ENCODE data around the gene SCNN1A. TPM values are rescaled to one million over a fixed set of nuclear protein-coding genes. Genes with fewer than 3 reads are reported as not detected.
"Not testable (repeated sequence)": the region's sequence is repeated elsewhere in the genome, so short reads cannot be mapped to it uniquely, and the experiment has no call there.

The SCNN1A gene
- total RNA-seq, 1 donor from 2014 or later: 20.3 TPM

DNA sequence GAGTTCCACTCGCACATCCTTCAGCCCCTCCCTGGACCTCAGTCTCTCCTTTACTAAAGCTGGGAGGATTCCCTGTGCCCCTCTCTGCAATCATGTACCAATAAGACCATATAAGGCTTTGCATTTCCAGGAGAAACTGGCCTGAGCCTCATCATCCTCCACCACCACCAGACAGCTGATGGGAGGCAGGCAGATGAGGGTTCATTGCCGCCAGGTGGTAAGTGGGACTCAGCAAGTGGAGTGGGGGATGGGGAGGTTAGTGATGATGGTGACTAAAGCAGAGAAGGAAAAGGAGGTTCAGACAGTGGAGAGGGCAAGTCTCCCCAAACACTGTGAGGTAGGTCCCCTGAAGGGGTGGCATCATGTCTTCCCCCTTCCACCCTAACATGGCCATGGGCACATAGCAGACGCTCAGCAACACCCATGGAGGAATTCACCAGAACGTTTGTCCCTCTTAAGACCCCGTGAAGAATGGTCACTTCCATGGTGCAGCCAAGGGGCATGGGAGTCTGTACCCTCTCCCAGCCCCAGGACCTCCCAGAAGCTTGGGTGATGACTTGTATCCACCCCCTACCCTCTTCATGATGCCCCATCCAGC lies 29.0 kb downstream of the SCNN1A start:
- H3K36me3 Mint-ChIP-seq: no peaks in the 10 kb centered on the region
- H3K4me1 Mint-ChIP-seq: peaks cover 31% of the 10 kb centered on the region
- H3K27ac Mint-ChIP-seq: no peak overlapping the region
- H3K4me3 Mint-ChIP-seq: no peak overlapping the region
- TF ChIP-seq, protein P1, sequence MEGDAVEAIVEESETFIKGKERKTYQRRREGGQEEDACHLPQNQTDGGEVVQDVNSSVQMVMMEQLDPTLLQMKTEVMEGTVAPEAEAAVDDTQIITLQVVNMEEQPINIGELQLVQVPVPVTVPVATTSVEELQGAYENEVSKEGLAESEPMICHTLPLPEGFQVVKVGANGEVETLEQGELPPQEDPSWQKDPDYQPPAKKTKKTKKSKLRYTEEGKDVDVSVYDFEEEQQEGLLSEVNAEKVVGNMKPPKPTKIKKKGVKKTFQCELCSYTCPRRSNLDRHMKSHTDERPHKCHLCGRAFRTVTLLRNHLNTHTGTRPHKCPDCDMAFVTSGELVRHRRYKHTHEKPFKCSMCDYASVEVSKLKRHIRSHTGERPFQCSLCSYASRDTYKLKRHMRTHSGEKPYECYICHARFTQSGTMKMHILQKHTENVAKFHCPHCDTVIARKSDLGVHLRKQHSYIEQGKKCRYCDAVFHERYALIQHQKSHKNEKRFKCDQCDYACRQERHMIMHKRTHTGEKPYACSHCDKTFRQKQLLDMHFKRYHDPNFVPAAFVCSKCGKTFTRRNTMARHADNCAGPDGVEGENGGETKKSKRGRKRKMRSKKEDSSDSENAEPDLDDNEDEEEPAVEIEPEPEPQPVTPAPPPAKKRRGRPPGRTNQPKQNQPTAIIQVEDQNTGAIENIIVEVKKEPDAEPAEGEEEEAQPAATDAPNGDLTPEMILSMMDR (IDR thresholded peaks at IDR 0.05; ENCODE audit: unreplicated experiment): no peak
- DNase-seq (ENCODE audit: low spot score in 2 of 2, unreplicated experiment in 2 of 2): no peak
- no peaks in the 10 kb centered on the region for H3K9me3 Mint-ChIP-seq
- no peaks in the 10 kb centered on the region for H3K27me3 Mint-ChIP-seq (ENCODE audit: low read depth)

DNA sequence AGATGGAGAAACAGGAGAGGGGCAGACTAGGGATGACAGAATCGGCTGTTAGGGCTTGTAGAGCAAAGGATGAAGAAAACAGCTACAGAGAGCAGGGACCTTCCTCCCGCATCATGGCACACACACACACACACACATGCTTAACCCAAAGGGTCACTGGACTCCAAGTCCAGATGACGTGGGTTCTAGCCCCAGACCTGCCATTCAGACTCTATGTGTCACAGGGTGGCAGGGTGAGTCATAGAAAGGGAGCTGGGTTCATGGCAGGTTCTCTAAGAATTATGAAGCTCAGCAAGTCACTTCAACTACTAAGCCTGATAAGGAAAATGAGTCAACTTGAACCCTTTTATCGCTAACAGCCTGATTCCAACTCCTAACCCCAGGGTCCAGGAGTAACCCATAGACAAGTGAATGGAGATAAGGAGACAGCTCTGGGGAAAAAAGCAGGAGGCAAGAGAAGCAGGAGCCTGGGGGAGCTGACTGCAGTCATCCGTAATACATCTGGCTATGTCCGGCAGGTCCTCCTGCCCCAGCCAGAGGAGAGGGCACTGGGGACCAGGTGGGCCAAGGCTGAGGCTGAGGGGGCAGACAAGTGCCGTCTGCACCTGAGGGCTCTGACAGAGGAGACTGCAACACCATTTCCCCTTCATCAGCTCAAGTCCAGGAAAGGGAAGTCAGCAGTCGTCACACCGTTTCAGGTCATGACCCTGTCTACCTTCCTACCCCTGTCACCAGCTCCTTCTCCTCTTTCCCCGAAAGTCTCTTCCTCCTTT lies 29.9 kb downstream of the SCNN1A start:
- no peaks in the 10 kb centered on the region for H3K9me3 Mint-ChIP-seq
- H3K27me3 Mint-ChIP-seq (ENCODE audit: low read depth): no peaks in the 10 kb centered on the region
- no peak for DNase-seq (ENCODE audit: low spot score in 2 of 2, unreplicated experiment in 2 of 2)
- no peak overlapping the region for H3K4me3 Mint-ChIP-seq
- no peak overlapping the region for H3K27ac Mint-ChIP-seq
- H3K4me1 Mint-ChIP-seq: peaks cover 35% of the 10 kb centered on the region
- H3K36me3 Mint-ChIP-seq: no peaks in the 10 kb centered on the region
- TF ChIP-seq, protein P1 (IDR thresholded peaks at IDR 0.05; ENCODE audit: unreplicated experiment): no peak

DNA sequence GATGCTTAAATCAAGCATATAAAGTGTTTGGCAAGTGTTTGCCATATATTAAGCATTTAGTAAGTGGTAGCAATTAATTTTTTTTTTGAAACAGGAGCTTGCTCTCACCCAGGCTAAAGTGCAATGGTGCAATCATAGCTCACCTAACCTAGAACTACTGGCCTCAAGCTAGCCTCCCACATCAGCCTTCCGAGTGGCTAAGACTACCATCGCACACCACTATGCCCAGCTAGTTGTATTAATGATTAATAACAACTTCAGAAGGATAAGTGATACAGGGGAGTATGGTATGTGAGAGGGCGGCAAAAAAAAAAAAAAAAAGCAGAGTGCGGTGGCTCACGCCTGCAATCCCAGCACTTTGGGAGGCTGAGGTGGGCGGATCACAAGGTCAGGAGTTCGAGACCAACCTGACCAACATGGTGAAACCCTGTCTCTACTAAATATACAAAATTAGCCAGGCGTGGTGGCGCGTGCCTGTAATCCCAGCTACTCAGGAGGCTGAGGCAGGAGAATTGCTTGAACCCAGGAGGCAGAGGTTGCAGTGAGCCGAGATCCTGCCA lies 31.2 kb downstream of the SCNN1A start:
- H3K36me3 Mint-ChIP-seq; H3K9me3 Mint-ChIP-seq; H3K4me3 Mint-ChIP-seq; H3K27me3 Mint-ChIP-seq (ENCODE audit: low read depth); H3K27ac Mint-ChIP-seq; DNase-seq (ENCODE audit: low spot score in 2 of 2, unreplicated experiment in 2 of 2): not testable (repeated sequence)
- peaks cover 35% of the 10 kb centered on the region for H3K4me1 Mint-ChIP-seq

GRCh38 chr12:6343518-6343917 lies 31.8 kb downstream of the SCNN1A start:
- Mint-ChIP-seq H3K9me3 (no peaks in the 10 kb centered on the region), H3K36me3 (no peaks in the 10 kb centered on the region), H3K27me3 (ENCODE audit: low read depth) (no peaks in the 10 kb centered on the region), H3K27ac (no peak overlapping the region), H3K4me3 (no peak overlapping the region), H3K4me1 (peaks cover 35% of the 10 kb centered on the region)
- TF ChIP-seq, protein P1 (IDR thresholded peaks at IDR 0.05; ENCODE audit: unreplicated experiment): no peak
- DNase-seq (ENCODE audit: low spot score in 2 of 2, unreplicated experiment in 2 of 2): no peak

DNA sequence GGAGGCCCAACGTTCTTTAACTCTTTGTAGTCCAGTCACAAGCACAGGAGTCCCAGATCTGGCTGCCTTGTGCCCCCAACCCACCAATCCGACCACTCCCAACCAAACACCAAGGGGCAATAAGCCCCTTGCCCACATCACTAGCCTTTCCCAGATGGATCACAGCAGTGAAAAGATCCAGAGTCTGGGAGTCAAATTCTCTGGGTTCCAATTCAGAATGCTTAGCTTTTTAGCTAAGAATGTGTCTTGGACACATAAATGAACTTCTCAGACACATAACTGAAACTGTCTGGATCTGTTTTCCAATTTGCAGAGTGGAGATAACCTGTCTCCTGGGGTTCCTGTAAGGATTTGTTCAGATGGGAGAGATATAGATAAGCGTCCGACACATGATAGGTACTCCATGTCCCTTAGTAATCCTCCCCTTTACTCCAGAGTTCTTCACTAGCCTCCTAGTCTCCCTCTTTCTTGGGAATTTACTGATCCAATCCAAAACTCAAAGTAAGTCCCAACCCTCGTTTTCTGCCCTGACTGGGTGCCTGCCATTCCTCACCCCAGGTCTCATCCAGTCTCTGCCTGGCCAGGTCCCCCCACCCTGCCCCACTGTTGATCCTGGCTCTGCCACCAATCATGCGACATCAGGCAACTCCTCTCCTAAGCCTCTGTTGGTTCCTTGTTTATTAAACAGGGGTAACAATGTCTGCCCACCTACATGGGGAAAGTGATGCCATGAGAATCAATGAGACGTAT lies 33.0 kb downstream of the SCNN1A start:
- Mint-ChIP-seq H3K27me3 (ENCODE audit: low read depth) (no peaks in the 10 kb centered on the region), H3K4me3 (no peak overlapping the region), H3K27ac (no peak overlapping the region), H3K36me3 (no peaks in the 10 kb centered on the region), H3K9me3 (no peaks in the 10 kb centered on the region), H3K4me1 (peaks cover 35% of the 10 kb centered on the region)
- no peak for DNase-seq (ENCODE audit: low spot score in 2 of 2, unreplicated experiment in 2 of 2)
- TF ChIP-seq, protein P1 (IDR thresholded peaks at IDR 0.05; ENCODE audit: unreplicated experiment): no peak

All from mesothelial cell of epicardium (in vitro differentiated cells).